ENCODE measurements around the gene NFYC.

DNA sequence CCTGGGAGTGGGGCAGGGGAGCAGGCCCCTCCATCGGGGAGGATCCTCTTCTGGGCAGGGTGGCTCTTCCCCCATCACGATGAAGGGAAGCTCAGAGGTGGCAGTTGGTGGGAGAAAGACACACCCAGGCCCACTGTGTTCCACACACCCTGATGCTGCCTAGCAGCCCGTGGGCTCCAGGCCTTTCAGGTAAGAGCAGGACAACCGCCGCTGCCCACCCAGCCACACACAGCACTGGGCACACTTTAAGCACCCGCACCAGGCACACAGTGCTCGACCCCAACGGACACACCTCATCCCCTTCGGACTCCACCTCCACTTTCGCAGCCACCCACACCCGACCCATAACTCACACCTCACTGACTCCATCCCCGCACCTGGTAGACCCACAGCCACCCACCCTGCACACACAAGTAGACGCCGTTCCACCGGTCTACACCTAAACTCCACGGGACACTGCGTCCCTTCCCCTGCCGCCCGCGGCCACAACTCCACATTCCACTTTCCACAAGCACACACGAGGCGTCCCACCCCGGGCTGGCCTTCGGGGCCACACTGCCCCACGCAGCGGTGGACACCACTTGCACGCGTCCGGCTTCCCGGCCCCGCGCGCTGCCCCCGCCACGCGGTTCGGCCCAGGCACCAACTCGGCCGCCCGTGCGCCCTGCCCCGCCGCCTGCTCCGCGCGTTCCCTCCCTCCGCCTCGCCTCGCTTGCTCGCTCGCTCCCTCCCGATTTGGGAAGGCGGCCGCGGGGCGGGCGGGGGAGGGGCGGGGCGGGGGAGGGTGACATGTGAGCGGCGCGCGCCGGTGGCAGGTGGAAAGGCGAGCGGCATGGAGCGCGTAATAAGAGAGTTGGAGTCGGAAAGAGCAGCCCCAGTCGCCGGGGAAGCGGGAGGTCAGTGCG lies 91.7 kb downstream of the NFYC start, which contains the start of gene KCNQ4:
- TF ChIP-seq EZH2 (IDR thresholded peaks at IDR 0.05; ENCODE audit: insufficient read depth, poor library complexity, severe bottlenecking) (peak; percentile 65), EZH2phosphoT487 (IDR thresholded peaks at IDR 0.05; ENCODE audit: insufficient read depth, low read depth) (no peak)
